ENCODE results near the gene SLMAP.

GRCh38 chr3:57726397-57726796, 29.7 kb upstream of the SLMAP start:
- no peak for TF ChIP-seq CTCF (IDR thresholded peaks at IDR 0.05)
- no peak for TF ChIP-seq POLR2A (IDR thresholded peaks at IDR 0.05)

All from lower leg skin (tissue), 3 donors.